H9 (cell line): ENCODE measurements around the gene OR2H1. TPM values are rescaled to one million over a fixed set of nuclear protein-coding genes. Genes with fewer than 3 reads are reported as not detected.

Experiments used
- DNase-seq: peaks from one replicate; pipeline ENCODE4 v3.0.0-alpha.2; 2017
- H2AFZ ChIP-seq: one replicate; pipeline ENCODE4 v1.6.1; 2013; ENCODE audit warnings: mild to moderate bottlenecking, low read length, control low read depth, moderate library complexity
- H2AK5ac ChIP-seq: 2 replicates; pipeline ENCODE4 v1.6.1; 2013; ENCODE audit warnings: low read length, control low read depth, mixed read lengths; ENCODE audit not compliant: insufficient read length
- H2BK120ac ChIP-seq: one replicate; pipeline ENCODE4 v1.6.1; 2013; ENCODE audit warnings: low read depth, mild to moderate bottlenecking, low read length, control low read depth, inconsistent platforms; ENCODE audit not compliant: poor library complexity, severe bottlenecking
- H2BK12ac ChIP-seq: 2 replicates; pipeline ENCODE4 v1.6.1; 2013; ENCODE audit warnings: low read length, control low read depth, mixed read lengths, low read depth; ENCODE audit not compliant: insufficient read length
- H2BK15ac ChIP-seq: 2 replicates; pipeline ENCODE4 v1.6.1; 2013; ENCODE audit warnings: low read depth, low read length, control low read depth
- H2BK20ac ChIP-seq: one replicate; pipeline ENCODE4 v1.6.1; 2013; ENCODE audit warnings: low read depth, mild to moderate bottlenecking, low read length, control low read depth, inconsistent platforms; ENCODE audit not compliant: poor library complexity, severe bottlenecking
- H2BK5ac ChIP-seq: 2 replicates; pipeline ENCODE4 v1.6.1; 2013; ENCODE audit warnings: low read length, control low read depth, mixed read lengths; ENCODE audit not compliant: insufficient read length
- H3K14ac ChIP-seq: 2 replicates; pipeline ENCODE4 v1.6.1; 2013; ENCODE audit warnings: low read length, control low read depth; ENCODE audit not compliant: insufficient read depth
- H3K18ac ChIP-seq: 2 replicates; pipeline ENCODE4 v1.6.1; 2013; ENCODE audit warnings: low read depth, mild to moderate bottlenecking, mixed read lengths, low read length, control low read depth; ENCODE audit not compliant: insufficient read length
- H3K23ac ChIP-seq: 2 replicates; pipeline ENCODE4 v1.6.1; 2013; ENCODE audit warnings: low read length, control low read depth, mixed read lengths, low read depth; ENCODE audit not compliant: insufficient read length
- H3K23me2 ChIP-seq: 2 replicates; pipeline ENCODE4 v1.6.1; 2013; ENCODE audit warnings: low read depth, mild to moderate bottlenecking, mixed read lengths, low read length, control low read depth; ENCODE audit not compliant: insufficient read length, poor library complexity, severe bottlenecking
- H3K27ac ChIP-seq: 2 replicates; pipeline ENCODE4 v1.5.1; 2013; ENCODE audit warnings: low read length, control low read depth, mixed read lengths, low read depth; ENCODE audit not compliant: insufficient read length
- H3K27me3 ChIP-seq: 2 replicates; pipeline ENCODE4 v1.6.1; 2013; ENCODE audit warnings: low read length, control low read depth, inconsistent platforms; ENCODE audit not compliant: insufficient read depth
- H3K4ac ChIP-seq: 2 replicates; pipeline ENCODE4 v1.6.1; 2013; ENCODE audit warnings: low read depth, mild to moderate bottlenecking, control low read depth, inconsistent platforms, low read length, moderate library complexity
- H3K4me1 ChIP-seq: 2 replicates; pipeline ENCODE4 v1.6.1; 2013; ENCODE audit warnings: low read length, control low read depth, inconsistent platforms; ENCODE audit not compliant: insufficient read depth
- H3K4me2 ChIP-seq: 2 replicates; pipeline ENCODE4 v1.6.1; 2013; ENCODE audit warnings: low read length, control low read depth, mixed read lengths; ENCODE audit not compliant: insufficient read length, insufficient read depth
- H3K56ac ChIP-seq: 2 replicates; pipeline ENCODE4 v1.6.1; 2013; ENCODE audit warnings: low read depth, mild to moderate bottlenecking, mixed read lengths, low read length, control low read depth; ENCODE audit not compliant: insufficient read length
- H3K79me1 ChIP-seq: 2 replicates; pipeline ENCODE4 v1.6.1; 2013; ENCODE audit warnings: low read depth, mild to moderate bottlenecking, moderate library complexity, low read length, control low read depth, inconsistent platforms; ENCODE audit not compliant: insufficient read depth, poor library complexity, severe bottlenecking
- H3K79me2 ChIP-seq: 2 replicates; pipeline ENCODE4 v1.6.1; 2013; ENCODE audit warnings: low read length, control low read depth, inconsistent platforms; ENCODE audit not compliant: insufficient read depth
- H3K9ac ChIP-seq: 2 replicates; pipeline ENCODE4 v1.6.1; 2013; ENCODE audit warnings: low read length, control low read depth, mixed read lengths; ENCODE audit not compliant: insufficient read length; ENCODE audit errors: extremely low read depth
- H3K9me3 ChIP-seq: one replicate; pipeline ENCODE4 v1.6.1; 2013; ENCODE audit warnings: low read depth, low read length, inconsistent platforms; ENCODE audit not compliant: control insufficient read depth
- H3T11ph ChIP-seq: one replicate; pipeline ENCODE4 v1.6.1; 2013; ENCODE audit warnings: mild to moderate bottlenecking, low read length, control low read depth, inconsistent platforms
- H4K20me1 ChIP-seq: one replicate; pipeline ENCODE4 v1.6.1; 2013; ENCODE audit not compliant: control insufficient read depth, insufficient read length, insufficient read depth
- H4K5ac ChIP-seq: 2 replicates; pipeline ENCODE4 v1.6.1; 2013; ENCODE audit warnings: low read depth, mild to moderate bottlenecking, mixed read lengths, low read length, control low read depth; ENCODE audit not compliant: insufficient read length
- H4K8ac ChIP-seq: replicated peaks from 2 replicates; pipeline ENCODE4 v1.6.1; 2013; ENCODE audit warnings: low read length, control low read depth, mixed read lengths, low read depth; ENCODE audit not compliant: insufficient read length
- H4K91ac ChIP-seq: 2 replicates; pipeline ENCODE4 v1.6.1; 2013; ENCODE audit warnings: low read depth, mild to moderate bottlenecking, moderate library complexity, mixed read lengths, low read length, control low read depth; ENCODE audit not compliant: insufficient read length
- H3K27ac Mint-ChIP-seq, 3 experiments: 2 replicates in 2 of 3; 3 replicates in 1 of 3; pipeline ENCODE4 v1.8.0; 2020 to 2021; ENCODE audit warnings: mixed read lengths in 3 of 3, mild to moderate bottlenecking in 1 of 3, moderate library complexity in 1 of 3
- H3K27me3 Mint-ChIP-seq: 2 replicates; pipeline ENCODE4 v1.8.0; 2021; ENCODE audit warnings: low read depth, mild to moderate bottlenecking, moderate library complexity, mixed read lengths
- H3K36me3 Mint-ChIP-seq, 3 experiments: 2 replicates in 2 of 3; 3 replicates in 1 of 3; pipeline ENCODE4 v1.8.0; 2020 to 2021; ENCODE audit warnings: low read depth in 3 of 3, mixed read lengths in 3 of 3; ENCODE audit not compliant: insufficient read depth in 1 of 3
- H3K4me1 Mint-ChIP-seq, 2 experiments: 2 replicates each; pipeline ENCODE4 v1.8.0; 2020; ENCODE audit warnings: mixed read lengths in 2 of 2
- H3K4me3 Mint-ChIP-seq, 2 experiments: 2 replicates in 1 of 2; 3 replicates in 1 of 2; pipeline ENCODE4 v1.8.0; 2020 to 2021; ENCODE audit warnings: mild to moderate bottlenecking in 2 of 2, mixed read lengths in 2 of 2, moderate library complexity in 1 of 2
- H3K9me3 Mint-ChIP-seq, 2 experiments: 2 replicates in 1 of 2; 3 replicates in 1 of 2; pipeline ENCODE4 v1.8.0; 2020; ENCODE audit warnings: mild to moderate bottlenecking in 2 of 2, mixed read lengths in 2 of 2, moderate library complexity in 1 of 2
- WGBS: extraction: QIAGEN DNeasy Blood & Tissue Kit; methylation state at CpG from one replicate; pipeline ENCODE4 v1.1.7; 2013; ENCODE audit warnings: missing lambda C conversion rate, low lambda C conversion rate, mixed read lengths; ENCODE audit not compliant: insufficient read length; ENCODE audit errors: extremely low coverage; 5-methylcytosine and 5-hydroxymethylcytosine counted together
- total RNA-seq: library from RNA; stranded (reverse); gene quantifications from 2 replicates; pipeline ENCODE4 v1.2.1, GENCODE V29; 2021
- TF ChIP-seq, protein P1 (sequence below): fragments of 200-600 bp; sonication (generic); conservative IDR thresholded peaks from 3 replicates; pipeline ENCODE4 v1.8.0; 2021; ENCODE audit warnings: antibody characterized with exemption, mild to moderate bottlenecking

Gene OR2H1
- total RNA-seq, 1 experiment from 2014 or later = not detected

DNA sequence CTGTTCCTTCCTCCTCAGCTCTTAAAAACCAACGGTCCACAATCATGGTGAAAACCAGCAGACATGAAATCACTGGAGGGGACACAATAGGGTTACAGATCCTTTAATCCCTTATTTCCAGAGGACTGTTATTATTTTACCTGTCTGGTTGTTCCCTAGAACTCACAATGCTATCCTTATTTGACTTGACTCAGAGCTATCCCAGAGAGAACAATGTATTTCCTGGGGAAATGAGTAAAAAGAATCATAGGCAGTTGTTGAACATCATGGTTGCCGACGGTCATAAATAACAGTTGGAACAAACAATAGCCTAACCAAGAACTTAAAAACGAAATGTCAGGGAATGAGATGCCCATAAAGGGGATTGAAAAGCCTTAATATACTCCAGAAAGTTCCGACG lies 9.3 kb downstream of the OR2H1 start:
- Histone ChIP-seq H3K27me3 (no peaks in the 10 kb centered on the region), H3K4me2 (no peak overlapping the region), H2BK20ac (no peak overlapping the region), H3K4ac (no peak overlapping the region), H2AFZ (no peak overlapping the region), H3K23me2 (no peaks in the 10 kb centered on the region), H3K4me1 (0 out of 2 replicates have a peak, but pooled peaks cover 4% of the 10 kb centered on the region), H2BK12ac (no peak overlapping the region), H3K56ac (no peak overlapping the region), H4K20me1 (no peaks in the 10 kb centered on the region), H4K8ac (no peak overlapping the region), H3T11ph (no peak overlapping the region), H3K27ac (no peak overlapping the region), H3K9me3 (no peaks in the 10 kb centered on the region), H3K18ac (no peak overlapping the region), H3K79me1 (no peaks in the 10 kb centered on the region), H2BK120ac (no peak overlapping the region), H4K5ac (no peak overlapping the region), H2AK5ac (no peak overlapping the region), H3K79me2 (no peaks in the 10 kb centered on the region), H3K23ac (no peak overlapping the region), H4K91ac (no peak overlapping the region), H3K9ac (no peak overlapping the region), H3K14ac (no peak overlapping the region), H2BK5ac (no peak overlapping the region), H2BK15ac (no peak overlapping the region)
- Mint-ChIP-seq H3K27ac (no peak overlapping the region), H3K36me3 (no peaks in the 10 kb centered on the region), H3K27me3 (no peaks in the 10 kb centered on the region; the same call in 1 of the 2 replicates), H3K9me3 (peaks cover 0 to 2% of the 10 kb centered on the region in 2 experiments; a peak in 3 of 5 replicates), H3K4me1 (peaks cover 3% of the 10 kb centered on the region in 2 experiments; a peak in 3 of 4 replicates), H3K4me3 (no peak overlapping the region)
- WGBS = no CpG with 5 or more reads among the region's 6 CpGs
- TF ChIP-seq, protein P1, sequence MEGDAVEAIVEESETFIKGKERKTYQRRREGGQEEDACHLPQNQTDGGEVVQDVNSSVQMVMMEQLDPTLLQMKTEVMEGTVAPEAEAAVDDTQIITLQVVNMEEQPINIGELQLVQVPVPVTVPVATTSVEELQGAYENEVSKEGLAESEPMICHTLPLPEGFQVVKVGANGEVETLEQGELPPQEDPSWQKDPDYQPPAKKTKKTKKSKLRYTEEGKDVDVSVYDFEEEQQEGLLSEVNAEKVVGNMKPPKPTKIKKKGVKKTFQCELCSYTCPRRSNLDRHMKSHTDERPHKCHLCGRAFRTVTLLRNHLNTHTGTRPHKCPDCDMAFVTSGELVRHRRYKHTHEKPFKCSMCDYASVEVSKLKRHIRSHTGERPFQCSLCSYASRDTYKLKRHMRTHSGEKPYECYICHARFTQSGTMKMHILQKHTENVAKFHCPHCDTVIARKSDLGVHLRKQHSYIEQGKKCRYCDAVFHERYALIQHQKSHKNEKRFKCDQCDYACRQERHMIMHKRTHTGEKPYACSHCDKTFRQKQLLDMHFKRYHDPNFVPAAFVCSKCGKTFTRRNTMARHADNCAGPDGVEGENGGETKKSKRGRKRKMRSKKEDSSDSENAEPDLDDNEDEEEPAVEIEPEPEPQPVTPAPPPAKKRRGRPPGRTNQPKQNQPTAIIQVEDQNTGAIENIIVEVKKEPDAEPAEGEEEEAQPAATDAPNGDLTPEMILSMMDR = no peak
- no peak for DNase-seq
